Body of pancreas (tissue), 4 donors: ENCODE results near the gene CHST9. TPM values are rescaled to one million over a fixed set of nuclear protein-coding genes. Genes with fewer than 3 reads are reported as not detected.

Source experiments
- ATAC-seq: fragments of 150-250 bp; one replicate; pipeline ENCODE4 v1.9.1; 2016
- DNase-seq, 4 donors: peaks; one replicate each; pipeline ENCODE4 v3.0.0-alpha.2; 2019
- H3K27ac ChIP-seq, 4 donors: fragments of 200-600 bp; sonication (generic); 1 replicate in 3 of 4; 2 replicates in 1 of 4; pipeline versions ENCODE4 v1.5.1 to v1.6.1; 2016 to 2019; ENCODE audit warnings: mild to moderate bottlenecking in 1 of 4, mixed read lengths in 1 of 4, moderate library complexity in 1 of 4
- H3K27me3 ChIP-seq, 2 donors: fragments of 200-600 bp; sonication (generic); one replicate each; pipeline ENCODE4 v1.6.0; 2016; ENCODE audit warnings: mild to moderate bottlenecking in 1 of 2
- H3K36me3 ChIP-seq, 2 donors: fragments of 200-600 bp; sonication (generic); replicated peaks in 1 of 2; 2 replicates each; pipeline ENCODE4 v1.5.1; 2016; ENCODE audit warnings: low read depth in 2 of 2; ENCODE audit not compliant: insufficient read depth in 1 of 2
- H3K4me1 ChIP-seq: fragments of 200-600 bp; sonication (generic); one replicate; pipeline ENCODE4 v1.6.0; 2016
- H3K4me3 ChIP-seq, 2 donors: fragments of 200-600 bp; sonication (generic); 1 replicate in 1 of 2; 2 replicates in 1 of 2; pipeline ENCODE4 v1.5.1; 2016 to 2019
- H3K9me3 ChIP-seq, 3 donors: fragments of 200-600 bp; sonication (generic); 1 replicate in 2 of 3; 2 replicates in 1 of 3; pipeline ENCODE4 v1.5.1; 2016
- POLR2A ChIP-seq, 3 donors: fragments of 450-650 bp; IDR thresholded peaks; one replicate each; pipeline ENCODE4 v1.6.1; 2016; ENCODE audit warnings: antibody characterized with exemption in 3 of 3, mild to moderate bottlenecking in 2 of 3
- WGBS, 2 donors: methylation state at CpG; one replicate each; pipeline ENCODE4 v1.1.5; 2017; 5-methylcytosine and 5-hydroxymethylcytosine counted together
- intact Hi-C: fragments of 100-400 bp; cut with DNase I; formaldehyde crosslinking; loops from one replicate; pipeline ENCODE4 v1.15.1; 2023
- total RNA-seq, 2 donors: library from RNA; depleted of rRNA; stranded (reverse); fragments of >200 nt; gene quantifications; one replicate each; pipeline ENCODE4 v1.1.0, GENCODE V29; 2016
- TF ChIP-seq, protein P1 (sequence below), 7 experiments: fragments of 450-650 bp in 4 of 7; fragments of 200-600 bp in 3 of 7; sonication (generic) in 3 of 7; IDR thresholded peaks; one replicate each; pipeline ENCODE4 v1.5.1; 2016 to 2019; ENCODE audit warnings: antibody characterized with exemption in 7 of 7

Gene CHST9
- total RNA-seq, 2 donors from 2014 or later: 4.3 to 6.7 TPM

DNA sequence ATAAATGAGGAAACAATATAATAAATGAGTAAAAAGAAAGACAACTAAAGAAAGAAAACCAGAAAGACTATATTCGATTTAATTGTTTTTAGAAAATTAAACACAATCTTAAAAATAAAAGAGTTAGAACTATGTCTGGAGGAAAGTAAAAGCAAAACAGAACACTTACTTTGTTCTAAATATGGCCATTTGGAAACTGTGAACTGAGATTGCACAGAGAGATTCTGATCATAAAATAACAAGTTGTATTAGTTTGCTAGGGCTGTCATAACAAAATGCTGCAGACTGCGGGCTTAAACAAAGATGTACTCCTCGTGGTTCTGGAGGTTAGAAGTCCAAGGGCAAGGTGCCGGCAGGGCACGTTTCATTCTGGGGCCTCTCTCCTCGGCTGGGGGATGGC is 191.5 kb downstream of the CHST9 start:
- intact Hi-C loops: no loop called here
- DNase-seq (no peak), ATAC-seq (no peak)
- TF ChIP-seq POLR2A (IDR thresholded peaks at IDR 0.05): no peak
- TF ChIP-seq, protein P1, sequence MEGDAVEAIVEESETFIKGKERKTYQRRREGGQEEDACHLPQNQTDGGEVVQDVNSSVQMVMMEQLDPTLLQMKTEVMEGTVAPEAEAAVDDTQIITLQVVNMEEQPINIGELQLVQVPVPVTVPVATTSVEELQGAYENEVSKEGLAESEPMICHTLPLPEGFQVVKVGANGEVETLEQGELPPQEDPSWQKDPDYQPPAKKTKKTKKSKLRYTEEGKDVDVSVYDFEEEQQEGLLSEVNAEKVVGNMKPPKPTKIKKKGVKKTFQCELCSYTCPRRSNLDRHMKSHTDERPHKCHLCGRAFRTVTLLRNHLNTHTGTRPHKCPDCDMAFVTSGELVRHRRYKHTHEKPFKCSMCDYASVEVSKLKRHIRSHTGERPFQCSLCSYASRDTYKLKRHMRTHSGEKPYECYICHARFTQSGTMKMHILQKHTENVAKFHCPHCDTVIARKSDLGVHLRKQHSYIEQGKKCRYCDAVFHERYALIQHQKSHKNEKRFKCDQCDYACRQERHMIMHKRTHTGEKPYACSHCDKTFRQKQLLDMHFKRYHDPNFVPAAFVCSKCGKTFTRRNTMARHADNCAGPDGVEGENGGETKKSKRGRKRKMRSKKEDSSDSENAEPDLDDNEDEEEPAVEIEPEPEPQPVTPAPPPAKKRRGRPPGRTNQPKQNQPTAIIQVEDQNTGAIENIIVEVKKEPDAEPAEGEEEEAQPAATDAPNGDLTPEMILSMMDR (IDR thresholded peaks at IDR 0.05): no peak
- Histone ChIP-seq H3K36me3 (no peaks in the 10 kb centered on the region), H3K27me3 (no peaks in the 10 kb centered on the region), H3K4me1 (no peaks in the 10 kb centered on the region), H3K4me3 (no peak overlapping the region), H3K27ac (no peak overlapping the region), H3K9me3 (no peaks in the 10 kb centered on the region)
- WGBS, 2 donors: 79 to 80% methylated on average over 6 of the region's 6 CpGs

DNA sequence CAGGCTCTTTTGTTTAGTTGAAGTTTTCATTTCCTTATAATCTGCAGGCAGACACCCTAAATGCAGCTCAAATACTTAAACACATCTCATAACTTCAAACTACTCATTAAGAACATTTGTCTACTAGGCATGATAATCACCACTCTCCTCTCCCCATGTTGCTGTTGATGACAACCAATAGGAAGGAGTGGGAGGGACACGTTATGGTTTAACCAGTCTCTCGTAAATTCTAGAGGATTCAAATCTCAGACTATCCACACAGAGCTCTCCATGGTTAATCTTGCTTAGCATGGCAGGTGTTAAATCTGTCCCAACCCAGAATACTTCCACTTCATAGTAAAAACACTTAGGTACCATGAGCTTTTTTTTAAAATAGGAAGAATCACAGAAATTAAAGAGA is 192.2 kb downstream of the CHST9 start:
- H3K4me3 ChIP-seq: no peak overlapping the region
- no peaks in the 10 kb centered on the region for H3K4me1 ChIP-seq
- WGBS, 2 donors: 67 to 75% methylated on average over 2 of the region's 2 CpGs
- intact Hi-C loops: no loop called here
- ATAC-seq (no peak), DNase-seq (no peak)
- no peak overlapping the region for H3K27ac ChIP-seq
- TF ChIP-seq, protein P1 (IDR thresholded peaks at IDR 0.05): no peak
- no peak for TF ChIP-seq POLR2A (IDR thresholded peaks at IDR 0.05)
- no peaks in the 10 kb centered on the region for H3K36me3 ChIP-seq
- H3K27me3 ChIP-seq: no peaks in the 10 kb centered on the region
- no peaks in the 10 kb centered on the region for H3K9me3 ChIP-seq

DNA sequence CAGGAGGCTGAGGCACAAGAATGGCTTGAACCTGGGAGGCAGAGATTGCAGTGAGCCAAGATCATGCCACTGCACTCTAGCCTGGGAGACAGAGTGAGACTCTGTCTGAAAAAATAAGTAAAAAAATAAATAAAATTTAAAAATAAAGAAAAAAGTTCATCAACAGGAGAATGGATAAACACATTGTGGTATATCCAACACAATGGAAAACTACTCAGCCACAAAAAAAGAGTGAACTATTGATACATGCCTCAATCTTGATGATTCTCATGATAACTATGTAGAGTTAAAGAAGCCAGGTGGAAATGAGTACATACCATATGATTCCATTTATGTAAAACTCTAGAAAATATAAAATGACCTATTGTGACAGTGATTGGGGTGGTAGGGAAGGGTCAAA is 195.3 kb downstream of the CHST9 start:
- Histone ChIP-seq H3K9me3 (no peaks in the 10 kb centered on the region), H3K27ac (no peak overlapping the region), H3K36me3 (no peaks in the 10 kb centered on the region), H3K27me3 (no peaks in the 10 kb centered on the region), H3K4me3 (no peak overlapping the region), H3K4me1 (no peaks in the 10 kb centered on the region)
- DNase-seq (no peak), ATAC-seq (no peak)
- no peak for TF ChIP-seq POLR2A (IDR thresholded peaks at IDR 0.05)
- TF ChIP-seq, protein P1 (IDR thresholded peaks at IDR 0.05): no peak
- intact Hi-C loops: no loop called here

DNA sequence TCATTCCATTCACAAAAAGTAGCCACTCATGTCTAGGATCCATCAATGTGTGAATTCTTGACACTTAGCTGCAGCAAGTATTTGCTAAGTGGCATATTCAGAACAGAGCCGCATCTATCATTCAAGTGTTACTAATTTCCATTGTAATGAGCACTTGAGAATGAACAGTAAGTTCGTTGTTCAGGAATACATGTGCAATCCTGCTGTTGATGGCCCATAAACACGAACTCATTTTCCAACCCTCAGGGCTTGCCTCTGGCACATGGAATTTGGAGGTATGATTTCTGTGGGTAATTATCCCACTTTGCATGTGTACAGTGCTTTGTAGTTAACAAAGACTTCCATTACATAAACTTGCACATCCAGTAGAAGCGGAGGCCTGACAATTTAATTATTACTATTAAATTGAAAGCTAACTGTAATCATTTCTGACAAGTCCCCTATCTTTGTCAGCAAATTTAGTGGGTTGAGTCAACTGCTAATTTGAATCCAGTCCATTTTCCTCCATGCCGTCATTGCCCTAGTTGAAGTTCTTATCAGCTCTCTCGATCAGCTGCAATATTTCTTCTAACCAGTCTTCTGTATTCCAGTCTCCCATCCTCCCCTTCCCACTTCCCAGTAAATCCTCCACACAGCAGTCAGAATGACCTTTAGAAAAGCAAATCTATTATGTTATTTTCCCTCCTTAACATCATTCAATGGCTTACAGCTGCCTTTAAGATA is 203.6 kb downstream of the CHST9 start:
- TF ChIP-seq POLR2A (IDR thresholded peaks at IDR 0.05): no peak
- TF ChIP-seq, protein P1 (IDR thresholded peaks at IDR 0.05): no peak
- DNase-seq: no peak
- Histone ChIP-seq H3K27me3 (no peaks in the 10 kb centered on the region), H3K9me3 (no peaks in the 10 kb centered on the region), H3K27ac (no peak overlapping the region), H3K4me1 (no peaks in the 10 kb centered on the region), H3K4me3 (no peak overlapping the region), H3K36me3 (no peaks in the 10 kb centered on the region)
- intact Hi-C loops: no loop called here
- 58 to 68% methylated on average over 6 of the region's 6 CpGs for WGBS, 2 donors
- ATAC-seq: no peak

DNA sequence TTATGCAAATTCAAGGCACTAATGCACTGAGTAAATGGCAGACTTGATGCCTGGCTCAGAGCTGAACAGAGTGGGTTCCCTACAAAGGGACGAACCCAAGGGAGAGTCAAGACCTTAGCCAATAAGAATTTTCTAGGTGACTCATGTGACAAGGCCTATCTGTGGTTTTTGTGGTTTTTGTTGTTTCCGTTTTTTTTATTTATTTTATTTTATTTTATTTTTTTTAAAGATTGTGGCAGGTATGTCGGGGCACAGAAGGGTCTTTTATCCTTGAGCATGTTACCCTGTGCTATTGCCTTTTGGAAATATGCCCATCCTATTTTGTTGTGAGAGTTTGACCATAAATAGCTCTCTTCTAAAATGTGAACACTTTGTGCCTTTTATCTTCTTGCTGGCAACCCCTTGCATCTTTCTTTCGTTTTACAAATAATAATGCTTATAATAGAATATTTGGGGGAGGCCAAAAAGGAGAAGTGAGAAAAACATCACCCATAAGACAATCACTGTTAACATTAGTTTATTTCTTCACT is 206.2 kb downstream of the CHST9 start:
- H3K9me3 ChIP-seq: no peaks in the 10 kb centered on the region
- ATAC-seq: no peak
- H3K27me3 ChIP-seq: no peaks in the 10 kb centered on the region
- H3K4me3 ChIP-seq: no peak overlapping the region
- H3K27ac ChIP-seq: no peak overlapping the region
- 56 to 71% methylated on average over 4 of the region's 4 CpGs for WGBS, 2 donors
- H3K36me3 ChIP-seq: no peaks in the 10 kb centered on the region
- H3K4me1 ChIP-seq: no peaks in the 10 kb centered on the region
- intact Hi-C loops: no loop called here
- DNase-seq: no peak
- TF ChIP-seq POLR2A (IDR thresholded peaks at IDR 0.05): no peak
- TF ChIP-seq, protein P1 (IDR thresholded peaks at IDR 0.05): no peak
